SK-N-SH treated with all-trans-retinoic acid at 6 μM for 48 hours (cell line): ENCODE data around the gene ZNF783.

Experiments
- ATAC-seq: fragments of 200-7000 bp; cut with Tn5 transposase; 3 replicates; pipeline ENCODE4 v1.9.1; 2020; ENCODE audit warnings: mild to moderate bottlenecking, moderate library complexity
- ARNTL ChIP-seq: fragments of 450-650 bp; formaldehyde crosslinking; IDR thresholded peaks from 2 replicates; pipeline ENCODE4 v1.5.0; 2020; ENCODE audit warnings: low read depth, mild to moderate bottlenecking, moderate library complexity, borderline replicate concordance
- BACH2 ChIP-seq: fragments of 250-450 bp; sonication (Bioruptor Pico); IDR thresholded peaks from 2 replicates; pipeline ENCODE4 v1.9.0; 2021; ENCODE audit warnings: mild to moderate bottlenecking, borderline replicate concordance
- CREB5 ChIP-seq: fragments of 250-450 bp; sonication (Bioruptor Pico); IDR thresholded peaks from 2 replicates; pipeline ENCODE4 v1.5.1; 2020; ENCODE audit warnings: low read depth, mild to moderate bottlenecking, moderate library complexity
- CSDC2 ChIP-seq: fragments of 250-450 bp; sonication (Bioruptor Pico); IDR thresholded peaks from 2 replicates; pipeline ENCODE4 v1.5.0; 2020; ENCODE audit warnings: mild to moderate bottlenecking, moderate library complexity
- CSRNP3 ChIP-seq: fragments of 250-450 bp; sonication (Bioruptor Pico); IDR thresholded peaks from 2 replicates; pipeline ENCODE4 v1.5.1; 2021; ENCODE audit warnings: mild to moderate bottlenecking, moderate library complexity
- ESRRG ChIP-seq: fragments of 250-450 bp; sonication (Bioruptor Pico); IDR thresholded peaks from 2 replicates; pipeline ENCODE4 v1.6.1; 2021; ENCODE audit warnings: mild to moderate bottlenecking
- GLIS3 ChIP-seq: fragments of 250-450 bp; sonication (Bioruptor Pico); IDR thresholded peaks from 2 replicates; pipeline ENCODE4 v1.5.0; 2020; ENCODE audit warnings: mild to moderate bottlenecking, moderate library complexity
- ISL1 ChIP-seq: fragments of 250-450 bp; sonication (Bioruptor Pico); IDR thresholded peaks from 2 replicates; pipeline ENCODE4 v2.1.2; 2022; ENCODE audit warnings: mild to moderate bottlenecking, moderate library complexity
- OSR1 ChIP-seq: fragments of 250-450 bp; sonication (Bioruptor Pico); IDR thresholded peaks from 2 replicates; pipeline ENCODE4 v1.8.0; 2022; ENCODE audit warnings: moderate library complexity, mild to moderate bottlenecking, inconsistent platforms
- POU6F1 ChIP-seq: fragments of 250-450 bp; sonication (Bioruptor Pico); IDR thresholded peaks from 2 replicates; pipeline ENCODE4 v1.8.0; 2021; ENCODE audit warnings: low read depth, mild to moderate bottlenecking, moderate library complexity, borderline replicate concordance
- PPARA ChIP-seq: fragments of 250-450 bp; sonication (Bioruptor Pico); IDR thresholded peaks from 2 replicates; pipeline ENCODE4 v1.5.0; 2020; ENCODE audit warnings: mild to moderate bottlenecking, borderline replicate concordance
- RARB ChIP-seq: fragments of 250-450 bp; sonication (Bioruptor Pico); IDR thresholded peaks from 2 replicates; pipeline ENCODE4 v1.8.0; 2021; ENCODE audit warnings: mild to moderate bottlenecking, moderate library complexity
- SNAI2 ChIP-seq: fragments of 250-450 bp; sonication (Bioruptor Pico); IDR thresholded peaks from 2 replicates; pipeline ENCODE4 v1.5.0; 2020; ENCODE audit warnings: mild to moderate bottlenecking, moderate library complexity
- TCF4 ChIP-seq: fragments of 250-450 bp; sonication (Bioruptor Pico); IDR thresholded peaks from 2 replicates; pipeline ENCODE4 v1.8.0; 2021; ENCODE audit warnings: mild to moderate bottlenecking, moderate library complexity, borderline replicate concordance
- TOX ChIP-seq: fragments of 250-450 bp; sonication (Bioruptor Pico); IDR thresholded peaks from 2 replicates; pipeline ENCODE4 v1.8.0; 2021; ENCODE audit warnings: mild to moderate bottlenecking, moderate library complexity, borderline replicate concordance
- TSHZ2 ChIP-seq: fragments of 250-450 bp; sonication (Bioruptor Pico); IDR thresholded peaks from 2 replicates; pipeline ENCODE4 v1.5.0; 2020; ENCODE audit warnings: mild to moderate bottlenecking, moderate library complexity
- ZC3H10 ChIP-seq: fragments of 250-450 bp; sonication (Bioruptor Pico); IDR thresholded peaks from 2 replicates; pipeline ENCODE4 v1.5.1; 2021; ENCODE audit warnings: mild to moderate bottlenecking, moderate library complexity
- ZFP3 ChIP-seq: fragments of 250-450 bp; sonication (Bioruptor Pico); IDR thresholded peaks from 2 replicates; pipeline ENCODE4 v1.5.0; 2020; ENCODE audit warnings: mild to moderate bottlenecking, moderate library complexity
- ZNF70 ChIP-seq: fragments of 450-650 bp; formaldehyde crosslinking; IDR thresholded peaks from 2 replicates; pipeline ENCODE4 v1.5.0; 2020; ENCODE audit warnings: mild to moderate bottlenecking, moderate library complexity
- ZNF8 ChIP-seq: fragments of 450-650 bp; formaldehyde crosslinking; IDR thresholded peaks from 2 replicates; pipeline ENCODE4 v1.5.0; 2020; ENCODE audit warnings: mild to moderate bottlenecking, moderate library complexity
- TF ChIP-seq, protein P1 (sequence below): fragments of 250-450 bp; sonication (Bioruptor Pico); IDR thresholded peaks from 2 replicates; pipeline ENCODE4 v1.8.0; 2020; ENCODE audit warnings: mild to moderate bottlenecking, moderate library complexity, borderline replicate concordance

Gene ZNF783

GRCh38 chr7:149294634-149295480 is 32.9 kb downstream of the ZNF783 start:
- no peak for TF ChIP-seq CSDC2 (CRISPR knock-in tag)
- TF ChIP-seq ARNTL (CRISPR knock-in tag): no peak
- TF ChIP-seq CREB5: no peak
- TF ChIP-seq, protein P1, sequence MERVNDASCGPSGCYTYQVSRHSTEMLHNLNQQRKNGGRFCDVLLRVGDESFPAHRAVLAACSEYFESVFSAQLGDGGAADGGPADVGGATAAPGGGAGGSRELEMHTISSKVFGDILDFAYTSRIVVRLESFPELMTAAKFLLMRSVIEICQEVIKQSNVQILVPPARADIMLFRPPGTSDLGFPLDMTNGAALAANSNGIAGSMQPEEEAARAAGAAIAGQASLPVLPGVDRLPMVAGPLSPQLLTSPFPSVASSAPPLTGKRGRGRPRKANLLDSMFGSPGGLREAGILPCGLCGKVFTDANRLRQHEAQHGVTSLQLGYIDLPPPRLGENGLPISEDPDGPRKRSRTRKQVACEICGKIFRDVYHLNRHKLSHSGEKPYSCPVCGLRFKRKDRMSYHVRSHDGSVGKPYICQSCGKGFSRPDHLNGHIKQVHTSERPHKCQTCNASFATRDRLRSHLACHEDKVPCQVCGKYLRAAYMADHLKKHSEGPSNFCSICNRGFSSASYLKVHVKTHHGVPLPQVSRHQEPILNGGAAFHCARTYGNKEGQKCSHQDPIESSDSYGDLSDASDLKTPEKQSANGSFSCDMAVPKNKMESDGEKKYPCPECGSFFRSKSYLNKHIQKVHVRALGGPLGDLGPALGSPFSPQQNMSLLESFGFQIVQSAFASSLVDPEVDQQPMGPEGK (CRISPR knock-in tag): no peak
- TF ChIP-seq ZNF70 (CRISPR knock-in tag): no peak
- TF ChIP-seq POU6F1 (CRISPR knock-in tag): no peak
- no peak for TF ChIP-seq ISL1 (CRISPR knock-in tag)
- TF ChIP-seq ESRRG (CRISPR knock-in tag): no peak
- no peak for TF ChIP-seq RARB
- no peak for TF ChIP-seq ZFP3 (CRISPR knock-in tag)
- no peak for TF ChIP-seq SNAI2 (CRISPR knock-in tag)
- no peak for TF ChIP-seq CSRNP3
- ATAC-seq: no peak

GRCh38 chr7:149295481-149295850 is 33.5 kb downstream of the ZNF783 start:
- TF ChIP-seq TSHZ2 (CRISPR knock-in tag) (no peak), TCF4 (CRISPR knock-in tag) (no peak), RARB (no peak), PPARA (no peak), ZC3H10 (CRISPR knock-in tag) (no peak)
- ATAC-seq: no peak

GRCh38 chr7:149296368-149296767 is 34.4 kb downstream of the ZNF783 start:
- TF ChIP-seq BACH2 (CRISPR knock-in tag) (no peak), CREB5 (no peak), RARB (no peak), TSHZ2 (CRISPR knock-in tag) (no peak), ESRRG (CRISPR knock-in tag) (no peak), ARNTL (CRISPR knock-in tag) (no peak), ZNF70 (CRISPR knock-in tag) (no peak), ZC3H10 (CRISPR knock-in tag) (no peak), TOX (no peak), ZFP3 (CRISPR knock-in tag) (no peak), OSR1 (CRISPR knock-in tag) (no peak), ISL1 (CRISPR knock-in tag) (no peak), ZNF8 (CRISPR knock-in tag) (no peak), GLIS3 (no peak), POU6F1 (CRISPR knock-in tag) (no peak), PPARA (no peak)
- no peak for ATAC-seq
